Dermis blood vessel endothelial cell (primary cell): ENCODE results near the gene CDRT4. TPM values are rescaled to one million over a fixed set of nuclear protein-coding genes. Genes with fewer than 3 reads are reported as not detected.
"Not testable (repeated sequence)": the region's sequence is repeated elsewhere in the genome, so short reads cannot be mapped to it uniquely, and the experiment has no call there.

ENCODE experiments used
- DNase-seq: peaks from one replicate; pipeline ENCODE4 v3.0.0; 2010
- total RNA-seq: library from RNA; depleted of rRNA; stranded (reverse); fragments of >200 nt; gene quantifications from 2 replicates; pipeline ENCODE4 v1.2.3, GENCODE V29; 2014

CDRT4 gene
- total RNA-seq, 1 donor from 2014 or later = 1.9 TPM

DNA sequence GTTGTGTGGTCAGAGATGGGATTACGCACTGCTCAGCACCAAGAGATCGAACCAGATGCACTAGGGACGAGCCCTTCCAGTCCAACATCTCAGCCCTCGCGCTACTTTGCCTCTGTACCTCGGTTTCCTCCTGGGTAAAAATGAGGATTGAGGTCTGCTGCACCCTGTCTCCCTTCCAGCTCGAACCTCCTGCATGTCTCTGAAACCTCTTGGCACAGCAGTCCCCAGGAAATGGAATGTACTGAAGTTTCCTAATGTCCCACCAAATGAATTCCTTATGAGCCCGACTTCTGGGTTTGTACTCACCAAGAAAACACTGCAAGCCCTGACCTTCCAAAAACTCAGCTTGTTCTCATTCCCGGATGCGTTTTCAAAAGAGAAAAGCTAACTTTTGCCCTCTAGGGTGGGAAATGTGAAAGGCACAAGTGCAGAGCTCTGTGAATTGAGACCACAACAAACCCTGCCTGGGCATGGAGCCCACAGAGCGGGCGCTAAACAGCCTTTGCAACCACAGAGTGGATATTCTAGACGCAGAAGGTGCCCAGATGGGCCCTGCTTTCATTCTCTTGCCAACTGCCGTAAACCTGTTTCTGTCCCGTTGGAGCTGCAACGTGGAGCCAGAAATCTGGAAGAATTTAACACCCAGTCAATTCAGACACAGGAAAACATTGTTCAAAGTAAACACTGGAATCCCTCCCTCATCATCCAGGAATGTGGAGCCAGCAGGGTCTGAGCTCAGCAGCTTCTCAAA is 10.3 kb downstream of the CDRT4 start:
- peak; percentile 61 for DNase-seq

DNA sequence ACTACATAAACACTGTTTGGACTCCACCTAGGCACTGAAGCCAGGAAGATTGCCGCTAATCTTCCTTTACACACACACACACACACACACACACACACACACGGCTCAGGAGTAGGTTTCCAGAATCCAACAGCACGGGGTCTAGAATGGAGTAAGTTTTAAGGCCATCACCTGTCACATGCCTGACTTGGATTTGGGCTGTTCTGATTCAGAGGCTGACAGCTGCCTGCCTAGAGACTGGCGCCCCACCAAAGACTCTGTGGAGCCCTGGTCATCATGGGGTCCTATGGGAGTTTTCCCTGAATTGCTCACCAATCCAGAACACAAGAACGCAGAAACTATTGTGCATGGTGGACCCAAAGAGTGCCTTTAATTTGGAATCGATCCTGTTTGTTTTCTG is 10.9 kb downstream of the CDRT4 start:
- DNase-seq = no peak

DNA sequence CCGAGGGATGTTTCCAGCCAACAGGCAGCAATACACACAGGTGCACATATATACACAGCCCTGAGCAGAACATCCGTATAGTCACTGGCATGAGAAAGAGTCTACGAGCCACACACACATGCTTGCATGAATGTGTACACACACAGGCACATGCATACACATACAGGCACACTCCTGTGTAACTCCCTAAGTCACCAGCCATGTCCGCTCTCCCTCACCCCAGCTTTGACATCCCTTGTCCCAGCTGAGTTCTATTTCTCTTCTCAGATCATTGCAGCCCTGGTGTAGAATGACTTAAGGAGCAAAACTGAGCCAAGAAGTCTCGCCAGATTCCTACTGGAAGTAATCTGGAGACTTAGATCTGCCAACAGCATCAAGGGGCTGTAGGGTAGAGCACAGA is 13.1 kb downstream of the CDRT4 start:
- no peak for DNase-seq

DNA sequence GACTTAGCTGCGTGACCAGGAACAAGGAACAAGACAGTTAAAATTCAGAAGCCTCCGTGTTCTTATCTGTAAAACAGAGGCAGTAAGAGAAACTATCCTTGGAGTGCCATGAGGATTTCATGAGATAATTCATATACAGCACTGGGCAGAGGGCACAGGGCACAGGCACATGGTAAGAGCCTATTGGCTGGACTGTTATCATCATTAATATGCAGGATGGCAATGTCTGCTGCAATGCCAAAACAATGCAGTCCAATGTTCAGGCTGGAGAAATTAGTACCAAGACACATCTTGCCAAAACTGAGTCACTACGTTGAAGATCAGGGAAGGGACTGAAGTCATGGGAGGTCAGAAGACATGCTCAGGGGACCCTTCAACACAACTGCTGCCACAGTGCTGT is 13.6 kb downstream of the CDRT4 start:
- DNase-seq = no peak

DNA sequence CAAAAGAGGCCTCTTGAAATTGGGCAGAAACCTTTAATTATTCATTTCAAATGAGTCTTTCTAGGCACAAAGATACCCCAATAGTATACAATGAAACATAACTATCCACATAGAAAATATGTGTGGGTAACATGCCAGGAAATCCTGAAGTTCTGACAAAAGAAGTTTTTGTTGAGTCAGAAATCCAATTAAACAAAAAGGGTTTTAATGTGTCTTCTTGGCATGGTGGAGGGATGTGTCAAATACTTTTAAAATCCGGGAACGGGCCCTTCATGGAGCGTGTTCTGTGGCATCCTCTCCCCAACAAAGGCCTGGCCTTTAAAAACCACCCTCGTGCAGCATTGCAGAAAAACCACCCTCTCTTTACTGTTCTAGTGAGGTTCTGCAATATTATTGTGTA is 14.2 kb downstream of the CDRT4 start:
- peak; percentile 50 for DNase-seq

DNA sequence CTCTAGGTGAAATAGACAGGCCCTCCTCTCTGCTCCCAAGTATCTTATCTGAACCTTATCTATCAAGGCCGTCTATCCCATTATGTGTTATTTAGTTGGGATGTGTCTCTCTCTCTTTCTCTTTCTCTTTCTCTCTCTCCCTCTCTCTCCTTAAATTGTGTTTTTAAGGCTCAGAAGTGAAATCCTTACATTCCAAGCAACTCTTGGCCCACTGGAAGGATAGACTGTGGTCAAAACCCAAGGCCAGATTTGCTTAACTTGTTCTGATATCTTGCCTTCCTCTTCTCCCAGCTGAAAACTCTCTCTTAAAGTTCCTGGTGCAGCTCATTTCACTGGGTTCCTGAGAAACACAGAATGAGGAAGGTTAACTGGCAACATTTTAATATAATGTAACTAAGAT is 14.7 kb downstream of the CDRT4 start:
- DNase-seq = no peak

DNA sequence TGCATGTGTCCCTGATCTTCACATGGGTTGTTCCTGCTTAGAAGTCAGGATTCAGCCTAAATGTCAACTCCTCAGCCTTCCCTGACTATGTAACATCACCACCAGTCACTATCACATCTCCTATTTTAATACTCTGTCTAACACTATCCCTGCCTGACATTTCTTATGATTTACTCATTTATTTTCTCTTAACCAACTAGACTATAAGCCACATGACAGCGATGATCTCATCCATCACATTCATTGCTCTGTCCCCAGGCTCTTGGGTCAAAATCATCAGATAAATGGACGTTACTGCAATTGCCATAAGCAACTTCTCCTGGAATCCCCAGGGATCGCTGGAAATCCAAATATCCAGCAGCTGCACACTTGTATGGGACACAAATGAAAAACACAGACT is 15.7 kb downstream of the CDRT4 start:
- DNase-seq = no peak

DNA sequence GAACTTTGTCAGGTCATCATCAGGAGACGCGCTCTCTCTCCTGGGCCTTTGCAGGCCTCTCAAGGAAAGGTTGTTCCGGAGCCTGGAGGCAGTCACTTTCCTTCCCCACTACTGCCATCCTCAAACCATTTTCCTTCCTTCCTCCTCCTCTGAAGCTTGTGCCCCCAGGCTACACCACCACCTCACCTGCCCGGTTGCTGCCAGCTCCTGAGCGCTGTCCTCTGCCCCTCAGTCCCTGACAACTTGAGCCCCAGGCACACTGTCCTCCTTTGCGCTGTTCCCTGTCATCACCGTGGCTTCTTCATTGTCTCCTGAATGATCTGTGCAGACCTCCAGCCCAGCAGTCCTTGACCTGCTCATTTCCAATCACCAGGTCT is 18.9 kb downstream of the CDRT4 start:
- no peak for DNase-seq

DNA sequence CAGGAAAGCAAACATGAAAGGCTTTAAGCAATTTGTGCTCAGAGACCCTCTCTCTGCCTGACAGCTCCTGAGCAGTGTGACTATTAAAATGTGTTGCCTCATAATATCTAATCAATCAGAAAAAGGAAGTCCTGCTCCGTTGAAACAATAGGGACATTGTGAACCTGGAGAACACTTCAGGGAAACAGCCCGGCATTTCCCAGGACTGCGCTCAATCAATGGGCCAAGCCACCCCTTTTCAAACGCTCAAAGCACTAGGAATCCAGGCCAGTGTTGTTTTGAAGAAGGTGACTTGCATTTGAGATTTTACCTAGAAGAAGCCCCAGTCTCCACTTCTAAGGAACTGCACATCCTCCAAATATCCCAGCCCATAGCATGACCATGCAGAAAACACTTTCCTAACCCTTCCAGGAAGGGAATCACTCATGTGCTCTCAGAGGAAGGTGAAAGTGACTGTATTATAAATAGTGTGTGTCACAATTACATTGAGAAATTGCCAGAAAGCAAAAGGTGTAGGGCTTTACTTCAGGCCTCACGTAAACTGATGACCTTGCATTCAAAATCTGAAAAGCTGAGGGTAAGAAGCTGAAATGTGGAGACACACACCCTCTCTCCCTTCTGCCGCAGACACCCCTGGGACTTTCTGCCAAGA is 19.4 kb downstream of the CDRT4 start:
- peak; percentile 84 for DNase-seq

DNA sequence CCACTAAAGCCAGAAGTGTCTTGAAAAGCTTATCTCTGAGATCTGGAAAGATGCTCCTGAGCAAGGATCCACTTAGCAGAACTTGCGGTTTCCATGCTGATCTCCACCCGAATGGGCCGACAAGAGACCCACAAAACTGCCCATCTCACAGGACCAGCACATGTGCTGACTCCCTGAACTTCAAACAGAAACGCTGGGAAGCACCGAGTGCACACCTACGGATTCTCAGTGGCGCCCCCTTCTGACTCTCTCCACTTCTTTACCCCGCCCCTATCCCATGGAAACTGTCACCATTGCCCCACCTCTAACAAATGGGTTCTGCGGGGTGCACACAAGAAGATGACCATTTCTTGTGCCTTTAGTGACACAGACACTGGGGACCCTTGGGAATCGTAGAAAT is 21.4 kb downstream of the CDRT4 start:
- no peak for DNase-seq

DNA sequence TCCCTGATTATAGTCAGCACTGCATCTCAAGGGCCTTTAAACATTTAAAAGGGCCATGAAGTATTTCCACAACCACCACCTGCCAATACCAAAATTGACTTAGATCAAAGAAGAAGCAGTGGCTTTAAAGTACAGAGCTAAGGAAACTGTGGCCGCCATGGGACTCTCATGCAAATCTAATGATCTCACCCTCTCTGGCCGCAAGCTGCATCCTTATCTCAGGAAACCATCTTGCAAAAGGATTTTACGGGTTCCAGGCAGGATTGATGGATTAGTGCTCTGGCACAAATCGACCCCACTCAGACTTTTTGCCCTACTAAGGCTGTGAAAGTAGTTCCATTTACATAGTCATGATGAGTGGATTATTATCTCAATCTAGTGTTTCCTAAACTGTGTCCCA is 22.6 kb downstream of the CDRT4 start:
- DNase-seq = peak; percentile 97

DNA sequence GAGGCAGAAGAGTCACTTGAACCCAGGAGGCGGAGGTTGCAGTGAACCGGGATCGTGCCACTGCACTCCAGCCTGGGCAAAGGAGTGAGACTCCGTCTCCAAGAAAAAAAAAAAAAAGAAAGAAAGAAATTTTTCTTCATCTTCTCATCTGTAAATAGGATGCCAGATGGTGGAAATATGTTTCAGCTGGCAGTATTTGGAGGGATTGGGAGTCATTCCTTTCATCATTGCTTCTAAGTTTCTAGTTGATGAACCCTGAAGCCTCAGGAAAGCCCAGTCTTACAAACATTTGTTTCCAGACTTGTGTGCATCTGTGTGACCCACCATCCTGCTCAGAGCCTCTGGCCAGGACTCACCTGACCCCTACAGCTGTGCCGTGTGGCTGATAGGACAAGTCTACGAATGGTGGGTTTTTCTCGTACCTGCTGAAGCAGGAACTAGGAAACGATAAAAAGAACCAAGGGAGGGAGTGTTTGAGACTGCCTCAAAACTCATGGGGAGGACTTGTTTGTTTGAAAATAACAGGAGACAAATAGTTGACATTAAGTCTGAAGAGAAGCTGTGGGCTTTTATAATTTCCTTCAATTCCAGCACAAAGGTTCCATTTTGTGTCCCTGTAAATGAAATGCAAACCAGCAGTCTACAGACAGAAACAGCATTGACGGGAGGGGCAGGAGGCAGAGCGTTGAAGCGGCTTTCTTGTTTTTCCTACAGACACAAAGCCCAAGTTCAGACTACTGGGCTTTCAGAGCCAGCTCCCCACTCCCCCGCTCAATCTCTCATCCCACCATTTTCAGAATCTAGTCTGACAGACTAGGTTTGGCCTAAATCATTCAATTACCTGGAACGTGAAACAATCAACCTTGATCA is 24.9 kb downstream of the CDRT4 start:
- no peak for DNase-seq

DNA sequence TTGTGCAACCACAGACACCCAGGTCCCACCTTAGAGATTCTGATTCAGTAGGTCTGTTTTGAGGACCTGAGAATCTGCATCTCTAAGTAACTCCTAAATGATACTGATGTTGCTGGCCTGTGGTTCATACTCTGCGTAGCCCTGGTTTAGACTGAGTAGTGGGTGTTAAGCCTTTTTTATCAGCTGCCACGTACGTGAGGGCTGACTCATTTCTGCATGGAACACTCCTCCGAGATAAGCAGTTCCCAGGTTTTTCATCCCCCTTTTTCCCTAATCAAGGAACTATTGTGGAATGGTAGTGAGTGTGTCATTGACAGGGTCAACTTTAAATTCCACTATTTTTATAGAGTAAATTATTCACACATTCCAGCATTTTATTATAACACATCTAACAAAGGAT is 26.1 kb downstream of the CDRT4 start:
- no peak for DNase-seq

DNA sequence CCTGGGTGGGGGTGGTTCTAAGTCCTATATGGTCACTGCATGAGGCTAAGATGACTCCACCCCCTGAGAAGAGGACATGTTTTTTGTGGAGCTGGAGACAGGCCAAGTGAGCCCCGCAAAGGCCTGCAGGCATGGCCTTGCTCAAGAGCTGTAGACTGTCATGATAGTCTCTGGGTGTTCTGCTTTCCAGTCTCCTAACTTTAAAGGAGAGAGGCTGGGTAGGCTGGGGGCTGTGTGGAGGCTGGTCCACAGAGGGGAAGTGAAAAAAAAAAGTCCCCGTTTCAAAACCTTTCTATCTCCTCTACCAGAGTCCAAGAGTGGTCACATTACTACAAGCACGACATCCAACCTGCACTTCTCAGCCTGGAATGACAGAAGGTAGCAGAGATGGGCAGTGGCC is 27.1 kb downstream of the CDRT4 start:
- DNase-seq = no peak

DNA sequence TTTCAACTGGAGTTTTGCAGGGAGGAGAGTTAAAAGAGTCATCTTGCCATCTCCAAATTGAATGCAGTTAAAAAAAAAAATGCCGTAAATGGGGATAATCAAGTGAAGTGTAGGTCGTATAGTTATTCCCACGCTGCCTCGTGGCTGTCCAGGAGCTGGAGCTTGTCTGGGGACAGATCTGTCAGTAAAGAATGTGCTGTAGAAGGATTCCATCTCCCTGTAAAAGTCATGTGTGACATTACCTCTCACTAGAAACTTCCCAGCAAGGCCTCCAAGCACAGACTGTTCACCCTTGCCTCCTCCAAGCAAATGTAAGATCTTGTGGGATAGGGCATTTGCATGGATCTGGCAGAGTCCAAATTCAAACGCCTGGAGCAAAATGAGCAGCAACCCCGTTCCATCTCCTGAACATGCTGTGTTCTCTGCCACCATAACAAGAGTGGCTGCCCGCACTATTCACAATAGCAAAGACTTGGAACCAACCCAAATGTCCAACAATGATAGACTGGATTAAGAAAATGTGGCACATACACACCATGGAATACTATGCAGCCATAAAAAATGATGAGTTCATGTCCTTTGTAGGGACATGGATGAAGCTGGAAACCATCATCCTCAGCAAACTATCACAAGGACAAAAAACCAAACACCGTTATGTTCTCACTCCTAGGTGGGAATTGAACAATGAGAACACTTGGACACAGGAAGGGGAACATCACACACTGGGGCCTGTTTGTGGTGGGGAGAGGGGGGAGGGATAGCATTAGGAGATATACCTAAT is 28.0 kb downstream of the CDRT4 start:
- not testable (repeated sequence) for DNase-seq

DNA sequence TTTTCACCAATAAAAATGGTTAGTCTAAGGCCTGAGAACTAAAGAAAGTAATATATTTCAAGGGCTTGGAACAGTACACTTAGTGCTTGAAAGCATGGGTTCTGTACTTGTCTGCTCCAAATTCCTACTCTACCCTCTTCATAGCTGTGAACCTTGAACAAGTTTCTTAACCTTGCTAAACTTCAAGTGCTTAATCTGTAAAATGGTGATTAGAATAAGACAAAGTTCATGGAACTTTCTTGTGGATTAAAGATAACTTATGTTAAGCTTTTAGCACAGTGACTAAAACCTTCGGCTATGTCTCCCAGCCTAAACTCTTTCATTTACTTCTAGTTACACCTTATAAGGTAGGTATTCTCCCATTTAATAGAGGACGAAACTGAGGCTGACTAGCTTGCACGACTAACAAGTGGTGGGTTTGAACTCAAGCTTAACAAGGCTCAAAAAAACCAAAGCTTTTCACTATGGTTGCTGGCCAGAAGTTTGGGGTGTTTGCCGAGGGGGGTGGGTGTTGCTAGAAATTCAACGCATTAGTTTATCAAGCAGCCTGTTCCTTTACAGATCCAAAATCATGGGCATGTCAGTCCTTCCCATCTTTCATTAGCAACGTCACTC is 28.8 kb downstream of the CDRT4 start:
- no peak for DNase-seq

DNA sequence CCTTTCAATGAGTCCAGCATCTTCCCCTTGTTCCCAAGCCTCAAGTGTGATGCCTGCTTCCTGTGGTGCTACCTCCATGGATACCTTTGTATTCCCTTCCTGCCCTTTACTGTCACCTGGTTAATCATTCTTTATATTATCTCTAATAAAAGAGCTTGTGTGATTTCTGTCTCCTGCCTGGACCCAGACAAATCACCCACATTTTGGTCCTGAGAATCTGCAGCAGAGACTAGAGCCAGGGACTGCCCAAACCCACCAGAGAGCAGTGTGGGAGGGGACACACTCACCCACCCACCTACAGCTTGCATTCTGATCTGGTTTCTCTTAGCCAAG is 30.2 kb downstream of the CDRT4 start:
- DNase-seq = no peak

DNA sequence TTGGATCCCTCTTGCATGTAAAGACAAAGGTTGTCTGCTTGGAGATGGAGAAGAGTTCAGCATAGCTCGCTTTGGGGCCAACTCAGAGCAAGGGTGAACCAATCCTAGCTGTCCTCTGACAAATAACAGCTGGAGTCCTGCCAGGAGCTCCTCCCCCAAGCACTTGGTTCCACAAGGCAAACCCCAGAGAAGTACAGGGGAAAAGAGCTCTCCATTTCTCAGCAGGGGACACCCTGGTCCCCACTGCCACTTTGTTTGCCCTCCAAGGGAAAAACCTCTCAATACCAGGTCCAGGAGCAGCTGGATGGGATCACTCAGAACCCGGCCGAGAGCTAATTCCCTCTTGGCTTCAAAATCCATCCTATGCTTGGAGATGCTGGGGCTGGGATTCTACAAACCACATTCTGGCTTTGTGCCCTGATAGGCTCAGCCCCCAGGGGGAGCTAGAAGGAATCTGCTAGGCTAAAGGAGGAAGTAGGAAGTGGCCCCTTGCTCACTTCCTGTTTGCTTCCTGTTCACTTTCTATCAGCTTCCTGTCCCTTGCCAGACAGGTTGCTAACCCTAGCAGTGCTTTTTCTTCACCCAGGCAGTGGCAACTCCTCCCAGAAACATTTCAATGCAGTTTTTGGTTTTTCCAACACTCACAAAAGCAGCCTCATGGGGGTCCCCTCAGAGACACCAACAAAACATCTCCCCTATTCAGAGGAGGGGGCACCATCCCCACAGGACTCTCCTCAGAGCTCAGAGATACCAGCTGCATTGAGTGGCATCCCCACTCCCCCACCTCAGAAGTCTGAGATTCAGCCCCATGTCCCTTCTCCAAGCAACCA is 30.7 kb downstream of the CDRT4 start:
- DNase-seq = peak; percentile 56

DNA sequence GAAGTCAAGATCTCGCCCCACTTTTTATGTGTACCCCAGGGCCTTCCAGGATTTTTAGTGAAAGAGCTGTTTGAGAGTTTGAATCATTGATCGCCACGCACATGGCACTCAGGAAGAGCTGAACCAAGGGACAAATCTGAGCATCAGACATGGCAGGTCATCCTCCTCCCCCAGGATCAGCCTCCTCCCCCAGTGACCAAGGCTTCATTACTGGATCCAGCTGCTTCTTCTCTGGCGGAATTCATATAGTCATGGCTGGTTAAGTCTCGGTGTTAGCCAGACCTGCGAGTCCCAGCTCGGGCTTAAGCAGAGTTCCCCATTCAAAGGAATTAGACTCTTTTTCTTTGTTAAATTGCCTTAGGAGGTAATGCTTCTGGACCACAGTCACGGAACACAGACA is 32.5 kb downstream of the CDRT4 start:
- DNase-seq = no peak

DNA sequence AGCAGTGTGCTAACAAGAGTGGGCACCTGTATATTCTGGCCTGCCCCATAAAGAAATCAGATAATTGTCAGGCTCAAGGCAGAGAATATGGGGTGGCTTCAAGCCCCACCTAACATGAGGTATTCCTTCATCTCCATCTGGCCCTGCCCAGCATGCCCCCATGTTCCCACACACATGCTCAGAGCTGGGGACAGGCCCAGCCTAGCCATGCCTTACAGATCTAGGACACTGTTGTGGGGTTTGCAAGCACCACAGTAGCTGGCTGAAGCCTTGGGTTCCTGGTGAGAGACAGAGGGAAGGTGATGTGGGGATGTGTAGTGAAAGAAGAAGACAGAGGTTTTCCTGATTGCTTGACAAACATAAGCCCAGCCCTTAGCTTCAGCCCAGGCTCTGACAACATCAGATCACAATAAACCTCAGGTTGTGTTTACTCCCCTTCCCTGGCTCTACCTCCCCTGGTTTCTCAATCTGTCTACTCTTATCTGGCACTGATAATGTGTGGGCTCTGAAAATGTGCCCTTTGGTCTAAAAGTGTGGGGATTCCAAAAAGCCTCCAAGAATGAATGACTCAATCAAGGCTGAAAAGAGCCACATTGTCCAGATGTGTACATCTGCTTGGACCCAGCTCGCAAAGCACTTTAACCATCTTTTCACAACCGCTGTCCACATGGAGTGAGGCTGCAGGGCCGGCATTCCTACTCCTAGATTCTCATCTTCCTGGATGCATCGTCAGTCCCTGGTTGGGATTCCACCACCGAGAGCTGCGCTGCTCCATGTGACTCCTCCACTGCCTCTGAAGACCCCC is 34.4 kb downstream of the CDRT4 start:
- no peak for DNase-seq

DNA sequence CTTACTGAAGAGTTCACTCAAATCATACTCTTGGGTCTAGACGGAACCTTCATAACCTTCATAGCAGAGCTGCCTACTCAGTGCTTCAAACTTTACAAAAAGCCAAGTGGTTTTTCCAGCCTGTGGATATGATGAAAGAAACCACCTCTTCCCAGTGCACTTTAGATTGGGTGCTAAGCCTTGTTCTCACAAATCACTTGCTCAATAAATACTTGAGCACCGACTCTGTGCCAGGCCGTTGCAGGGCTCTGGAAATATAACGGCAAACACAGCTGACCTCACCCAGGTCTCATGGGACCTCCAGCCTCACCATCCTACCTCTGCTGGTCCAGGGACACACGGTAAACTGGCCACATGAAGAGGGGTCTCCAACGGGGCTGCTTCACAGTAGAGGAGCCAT is 35.7 kb downstream of the CDRT4 start:
- DNase-seq = no peak
